ENCODE results near the gene MBNL1.

Gene MBNL1

DNA sequence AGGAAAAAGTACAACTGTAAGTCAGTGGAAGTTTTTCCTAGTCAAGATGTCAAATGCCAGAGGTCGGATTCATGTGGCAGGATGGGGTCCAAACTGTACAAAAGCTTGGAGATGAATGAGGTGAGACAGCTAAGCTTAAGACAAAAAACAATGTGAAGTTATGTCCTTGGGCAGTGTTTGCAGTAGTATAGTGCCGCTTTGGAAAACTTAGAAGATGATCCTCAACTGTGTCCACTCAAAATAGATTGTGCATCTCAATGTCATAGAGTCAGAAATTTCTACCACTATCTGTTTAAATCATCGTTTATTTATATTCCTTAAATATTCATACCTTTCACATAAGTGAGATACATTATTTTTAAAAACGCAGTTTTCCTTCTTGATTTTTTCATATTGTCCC, 77.3 kb downstream of the MBNL1 start:
- POLR2A ChIA-PET, result no interaction called here
- TF ChIP-seq ZBTB17 (tag by site-specific recombination; IDR thresholded peaks at IDR 0.05) (no peak), ZIC2 (tag by site-specific recombination; IDR thresholded peaks at IDR 0.05) (no peak)
- TF ChIP-seq, protein P1, sequence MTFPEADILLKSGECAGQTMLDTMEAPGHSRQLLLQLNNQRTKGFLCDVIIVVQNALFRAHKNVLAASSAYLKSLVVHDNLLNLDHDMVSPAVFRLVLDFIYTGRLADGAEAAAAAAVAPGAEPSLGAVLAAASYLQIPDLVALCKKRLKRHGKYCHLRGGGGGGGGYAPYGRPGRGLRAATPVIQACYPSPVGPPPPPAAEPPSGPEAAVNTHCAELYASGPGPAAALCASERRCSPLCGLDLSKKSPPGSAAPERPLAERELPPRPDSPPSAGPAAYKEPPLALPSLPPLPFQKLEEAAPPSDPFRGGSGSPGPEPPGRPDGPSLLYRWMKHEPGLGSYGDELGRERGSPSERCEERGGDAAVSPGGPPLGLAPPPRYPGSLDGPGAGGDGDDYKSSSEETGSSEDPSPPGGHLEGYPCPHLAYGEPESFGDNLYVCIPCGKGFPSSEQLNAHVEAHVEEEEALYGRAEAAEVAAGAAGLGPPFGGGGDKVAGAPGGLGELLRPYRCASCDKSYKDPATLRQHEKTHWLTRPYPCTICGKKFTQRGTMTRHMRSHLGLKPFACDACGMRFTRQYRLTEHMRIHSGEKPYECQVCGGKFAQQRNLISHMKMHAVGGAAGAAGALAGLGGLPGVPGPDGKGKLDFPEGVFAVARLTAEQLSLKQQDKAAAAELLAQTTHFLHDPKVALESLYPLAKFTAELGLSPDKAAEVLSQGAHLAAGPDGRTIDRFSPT (tag by site-specific recombination; IDR thresholded peaks at IDR 0.05), result no peak
- no peak overlapping the region for H3K4me3 ChIP-seq (ENCODE audit: low read depth, low read length)
- H3K27ac ChIP-seq (ENCODE audit: extremely low read depth, low read depth, low read length), result no peak overlapping the region
- H3K4me1 ChIP-seq (ENCODE audit: control insufficient read depth, insufficient read depth, low read length), result 0 out of 2 replicates have a peak, but pooled peaks cover 9% of the 10 kb centered on the region
- H3K9me3 ChIP-seq (ENCODE audit: control insufficient read depth, insufficient read depth, low read depth, low read length), result no peaks in the 10 kb centered on the region
- CTCF ChIA-PET, result no interaction called here
- peaks cover 0 to 6% of the 10 kb centered on the region in 2 experiments; a peak in 1 of 3 replicates for H3K36me3 ChIP-seq (ENCODE audit: control insufficient read depth in 2 of 2, insufficient read depth in 1 of 2, low read length in 2 of 2)

DNA sequence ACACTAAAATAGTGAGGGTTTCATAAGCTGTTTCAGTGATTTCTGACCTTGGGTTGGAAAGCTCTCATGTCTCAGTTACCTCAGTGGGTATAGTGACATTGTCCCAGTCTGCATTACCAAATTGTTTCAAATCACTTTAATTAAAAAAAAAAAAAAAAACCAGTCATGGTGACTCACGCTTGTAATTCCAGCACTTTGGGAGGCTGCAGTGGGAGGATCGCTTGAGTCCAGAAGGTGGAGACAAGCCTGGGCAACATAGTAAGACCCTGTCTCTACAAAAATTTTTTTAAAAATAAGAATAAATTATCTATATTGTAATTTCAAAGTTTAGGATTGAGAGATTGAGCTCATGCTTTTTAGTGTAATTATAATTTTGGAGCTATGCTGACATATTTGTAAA, 78.0 kb downstream of the MBNL1 start:
- H3K36me3 ChIP-seq (ENCODE audit: control insufficient read depth in 2 of 2, insufficient read depth in 1 of 2, low read length in 2 of 2), result peaks cover 0 to 6% of the 10 kb centered on the region in 2 experiments; a peak in 1 of 3 replicates
- 0 out of 2 replicates have a peak, but pooled peaks cover 9% of the 10 kb centered on the region for H3K4me1 ChIP-seq (ENCODE audit: control insufficient read depth, insufficient read depth, low read length)
- H3K9me3 ChIP-seq (ENCODE audit: control insufficient read depth, insufficient read depth, low read depth, low read length), result no peaks in the 10 kb centered on the region
- CTCF ChIA-PET, result interaction anchor here (0.6 kb wide), 1 partner anchor 29 kb away, joined by 3 read pairs; no protein-coding TSS in a partner anchor
- POLR2A ChIA-PET, result no interaction called here
- no peak overlapping the region for H3K27ac ChIP-seq (ENCODE audit: extremely low read depth, low read depth, low read length)
- TF ChIP-seq ZNF140 (tag by site-specific recombination; IDR thresholded peaks at IDR 0.05), result no peak
- TF ChIP-seq ZFP69B (tag by site-specific recombination; IDR thresholded peaks at IDR 0.05), result no peak
- TF ChIP-seq ZBTB17 (tag by site-specific recombination; IDR thresholded peaks at IDR 0.05), result no peak
- no peak overlapping the region for H3K4me3 ChIP-seq (ENCODE audit: low read depth, low read length)

DNA sequence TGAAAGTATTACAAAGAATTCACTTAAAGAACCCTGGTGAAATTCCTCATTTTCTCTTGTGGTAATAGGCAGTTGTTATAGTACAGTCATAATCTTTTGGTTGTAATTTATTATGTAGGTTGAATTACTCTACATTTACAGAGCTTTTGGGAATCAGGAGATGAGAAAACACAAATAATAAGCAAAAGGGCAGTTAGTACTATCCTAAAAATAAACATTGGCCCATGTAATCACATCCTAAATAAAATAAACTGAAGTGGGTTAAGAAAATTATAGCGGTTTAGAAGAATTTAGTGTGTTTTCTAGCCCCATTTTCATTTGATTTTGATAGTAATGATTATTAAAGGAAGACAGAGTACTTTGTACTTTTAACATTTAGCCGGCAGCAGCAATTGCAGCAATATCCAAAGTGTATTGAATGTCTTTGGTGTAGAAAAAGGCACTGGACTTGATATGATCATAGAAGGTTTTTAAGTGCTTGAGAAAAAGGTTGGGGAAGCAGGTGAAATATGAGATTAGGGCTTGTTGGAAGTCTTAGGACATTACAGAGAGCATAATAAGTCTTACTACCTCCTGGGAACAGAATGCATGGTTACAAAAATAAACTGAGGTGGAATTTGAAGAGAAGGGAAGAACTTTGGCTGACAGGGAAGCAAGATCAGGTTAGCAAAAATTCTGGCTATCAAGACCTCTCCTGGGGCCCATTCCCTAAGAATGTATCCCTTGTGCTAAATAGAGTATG, 79.9 kb downstream of the MBNL1 start:
- H3K9me3 ChIP-seq (ENCODE audit: control insufficient read depth, insufficient read depth, low read depth, low read length), result no peaks in the 10 kb centered on the region
- H3K4me1 ChIP-seq (ENCODE audit: control insufficient read depth, insufficient read depth, low read length), result 0 out of 2 replicates have a peak, but pooled peaks cover 9% of the 10 kb centered on the region
- TF ChIP-seq HOXD13 (CRISPR knock-in tag; IDR thresholded peaks at IDR 0.05; ENCODE audit: borderline replicate concordance) (no peak), ZNF843 (tag by site-specific recombination; IDR thresholded peaks at IDR 0.05) (0 out of 2 replicates have a peak, but pooled peaks have one; percentile 14), MZF1 (tag by site-specific recombination; IDR thresholded peaks at IDR 0.05; ENCODE audit: borderline replicate concordance) (peak; percentile 37; the same call in 1 of the 2 replicates), ZSCAN16 (tag by site-specific recombination; IDR thresholded peaks at IDR 0.05) (no peak), TRIM28 (IDR thresholded peaks at IDR 0.05; ENCODE audit: borderline replicate concordance, low read length) (peak; percentile 81), FEZF1 (tag by site-specific recombination; IDR thresholded peaks at IDR 0.05) (peak; percentile 66)
- TF ChIP-seq, protein P2, sequence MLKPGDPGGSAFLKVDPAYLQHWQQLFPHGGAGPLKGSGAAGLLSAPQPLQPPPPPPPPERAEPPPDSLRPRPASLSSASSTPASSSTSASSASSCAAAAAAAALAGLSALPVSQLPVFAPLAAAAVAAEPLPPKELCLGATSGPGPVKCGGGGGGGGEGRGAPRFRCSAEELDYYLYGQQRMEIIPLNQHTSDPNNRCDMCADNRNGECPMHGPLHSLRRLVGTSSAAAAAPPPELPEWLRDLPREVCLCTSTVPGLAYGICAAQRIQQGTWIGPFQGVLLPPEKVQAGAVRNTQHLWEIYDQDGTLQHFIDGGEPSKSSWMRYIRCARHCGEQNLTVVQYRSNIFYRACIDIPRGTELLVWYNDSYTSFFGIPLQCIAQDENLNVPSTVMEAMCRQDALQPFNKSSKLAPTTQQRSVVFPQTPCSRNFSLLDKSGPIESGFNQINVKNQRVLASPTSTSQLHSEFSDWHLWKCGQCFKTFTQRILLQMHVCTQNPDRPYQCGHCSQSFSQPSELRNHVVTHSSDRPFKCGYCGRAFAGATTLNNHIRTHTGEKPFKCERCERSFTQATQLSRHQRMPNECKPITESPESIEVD (tag by site-specific recombination; IDR thresholded peaks at IDR 0.05), result peak; percentile 84
- CTCF ChIA-PET, result no interaction called here
- no peak overlapping the region; the same call in 1 of the 2 replicates for H3K27ac ChIP-seq (ENCODE audit: extremely low read depth, low read depth, low read length)
- POLR2A ChIA-PET, result no interaction called here
- H3K36me3 ChIP-seq (ENCODE audit: control insufficient read depth in 2 of 2, insufficient read depth in 1 of 2, low read length in 2 of 2), result no peaks in the 10 kb centered on the region
- no peak overlapping the region for H3K4me3 ChIP-seq (ENCODE audit: low read depth, low read length)

DNA sequence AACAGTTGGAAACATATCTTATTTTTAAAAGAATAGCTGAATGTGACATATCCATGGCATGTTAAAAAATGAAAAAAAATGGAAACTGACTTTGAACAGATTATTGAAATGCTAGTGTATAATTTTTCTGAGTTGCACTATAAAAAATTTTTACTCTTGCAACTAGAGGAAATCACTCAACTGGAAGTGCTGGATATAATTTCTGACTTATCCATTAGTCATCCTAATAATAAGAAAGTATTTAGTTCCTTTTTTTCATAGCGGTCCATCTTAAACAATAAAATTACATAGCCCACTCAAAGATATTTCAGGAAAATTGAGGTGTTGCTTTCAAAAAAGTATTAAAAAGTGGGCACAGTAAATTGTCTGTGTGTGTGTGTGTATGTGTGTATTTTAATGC, 80.7 kb downstream of the MBNL1 start:
- Histone ChIP-seq H3K9me3 (ENCODE audit: control insufficient read depth, insufficient read depth, low read depth, low read length) (no peaks in the 10 kb centered on the region), H3K4me1 (ENCODE audit: control insufficient read depth, insufficient read depth, low read length) (0 out of 2 replicates have a peak, but pooled peaks cover 9% of the 10 kb centered on the region), H3K36me3 (ENCODE audit: control insufficient read depth in 2 of 2, insufficient read depth in 1 of 2, low read length in 2 of 2) (no peaks in the 10 kb centered on the region), H3K27ac (ENCODE audit: extremely low read depth, low read depth, low read length) (no peak overlapping the region), H3K4me3 (ENCODE audit: low read depth, low read length) (no peak overlapping the region)
- POLR2A ChIA-PET, result no interaction called here
- CTCF ChIA-PET, result no interaction called here
- TF ChIP-seq YY1 (tag by site-specific recombination; IDR thresholded peaks at IDR 0.05) (no peak), ZNF585B (tag by site-specific recombination; IDR thresholded peaks at IDR 0.05) (no peak), ZNF174 (tag by site-specific recombination; IDR thresholded peaks at IDR 0.05) (no peak), ZNF37A (tag by site-specific recombination; IDR thresholded peaks at IDR 0.05) (no peak), ZFP37 (tag by site-specific recombination; IDR thresholded peaks at IDR 0.05) (no peak), ZNF221 (tag by site-specific recombination; IDR thresholded peaks at IDR 0.05; ENCODE audit: borderline replicate concordance) (no peak), ZNF658 (tag by site-specific recombination; IDR thresholded peaks at IDR 0.05) (no peak)
- TF ChIP-seq, protein P3, sequence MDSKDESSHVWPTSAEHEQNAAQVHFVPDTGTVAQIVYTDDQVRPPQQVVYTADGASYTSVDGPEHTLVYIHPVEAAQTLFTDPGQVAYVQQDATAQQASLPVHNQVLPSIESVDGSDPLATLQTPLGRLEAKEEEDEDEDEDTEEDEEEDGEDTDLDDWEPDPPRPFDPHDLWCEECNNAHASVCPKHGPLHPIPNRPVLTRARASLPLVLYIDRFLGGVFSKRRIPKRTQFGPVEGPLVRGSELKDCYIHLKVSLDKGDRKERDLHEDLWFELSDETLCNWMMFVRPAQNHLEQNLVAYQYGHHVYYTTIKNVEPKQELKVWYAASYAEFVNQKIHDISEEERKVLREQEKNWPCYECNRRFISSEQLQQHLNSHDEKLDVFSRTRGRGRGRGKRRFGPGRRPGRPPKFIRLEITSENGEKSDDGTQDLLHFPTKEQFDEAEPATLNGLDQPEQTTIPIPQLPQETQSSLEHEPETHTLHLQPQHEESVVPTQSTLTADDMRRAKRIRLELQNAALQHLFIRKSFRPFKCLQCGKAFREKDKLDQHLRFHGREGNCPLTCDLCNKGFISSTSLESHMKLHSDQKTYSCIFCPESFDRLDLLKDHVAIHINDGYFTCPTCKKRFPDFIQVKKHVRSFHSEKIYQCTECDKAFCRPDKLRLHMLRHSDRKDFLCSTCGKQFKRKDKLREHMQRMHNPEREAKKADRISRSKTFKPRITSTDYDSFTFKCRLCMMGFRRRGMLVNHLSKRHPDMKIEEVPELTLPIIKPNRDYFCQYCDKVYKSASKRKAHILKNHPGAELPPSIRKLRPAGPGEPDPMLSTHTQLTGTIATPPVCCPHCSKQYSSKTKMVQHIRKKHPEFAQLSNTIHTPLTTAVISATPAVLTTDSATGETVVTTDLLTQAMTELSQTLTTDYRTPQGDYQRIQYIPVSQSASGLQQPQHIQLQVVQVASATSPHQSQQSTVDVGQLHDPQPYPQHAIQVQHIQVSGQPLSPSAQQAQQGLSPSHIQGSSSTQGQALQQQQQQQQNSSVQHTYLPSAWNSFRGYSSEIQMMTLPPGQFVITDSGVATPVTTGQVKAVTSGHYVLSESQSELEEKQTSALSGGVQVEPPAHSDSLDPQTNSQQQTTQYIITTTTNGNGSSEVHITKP (tag by site-specific recombination; IDR thresholded peaks at IDR 0.05), result no peak

Data from HEK293 (cell line).